Keratinocyte (primary cell): Measurements from ENCODE around the gene PRKN. TPM values are rescaled to one million over a fixed set of nuclear protein-coding genes. Genes with fewer than 3 reads are reported as not detected.
"Not testable (repeated sequence)": the region's sequence is repeated elsewhere in the genome, so short reads cannot be mapped to it uniquely, and the experiment has no call there.

Experiments used
- DNase-seq: peaks from one replicate; pipeline ENCODE4 v3.0.0-alpha.2; 2011; ENCODE audit warnings: low read depth, missing footprints, low spot score
- FAIRE-seq: peaks from 2 replicates; lab custom pipeline; 2011; peaks lifted over from hg19 to GRCh38; lab: Jason Lieb, UNC
- H2AFZ ChIP-seq: 2 replicates; pipeline ENCODE4 v1.6.0; 2012; ENCODE audit warnings: low read length, control low read depth, inconsistent platforms; ENCODE audit not compliant: control insufficient read depth
- H3K27ac ChIP-seq: 2 replicates; pipeline ENCODE4 v1.5.1; 2011; ENCODE audit warnings: low read length; ENCODE audit not compliant: control insufficient read depth, insufficient read depth
- H3K27me3 ChIP-seq: 3 replicates; pipeline ENCODE4 v1.6.0; 2011; ENCODE audit warnings: low read length; ENCODE audit not compliant: control insufficient read depth, insufficient read depth; ENCODE audit errors: extremely low read depth
- H3K36me3 ChIP-seq, 2 experiments: 2 replicates in 1 of 2; 3 replicates in 1 of 2; pipeline ENCODE4 v1.5.1; 2011; ENCODE audit warnings: low read length in 2 of 2, mild to moderate bottlenecking in 1 of 2; ENCODE audit not compliant: control insufficient read depth in 2 of 2, insufficient read depth in 2 of 2; ENCODE audit errors: extremely low read depth in 1 of 2
- H3K4me1 ChIP-seq: 3 replicates; pipeline ENCODE4 v1.5.1; 2011; ENCODE audit warnings: low read length; ENCODE audit not compliant: control insufficient read depth, insufficient read depth; ENCODE audit errors: extremely low read depth
- H3K4me2 ChIP-seq: 3 replicates; pipeline ENCODE4 v1.6.0; 2011; ENCODE audit warnings: low read depth, low read length; ENCODE audit not compliant: control insufficient read depth, insufficient read depth; ENCODE audit errors: extremely low read depth
- H3K4me3 ChIP-seq, 3 experiments: fragments of 200-600 bp in 1 of 3; sonication (generic) in 1 of 3; 2 replicates in 2 of 3; 3 replicates in 1 of 3; pipeline ENCODE4 v1.5.1; 2011 to 2016; ENCODE audit warnings: low read length in 3 of 3, mild to moderate bottlenecking in 3 of 3, control low read depth in 2 of 3, inconsistent platforms in 1 of 3, low read depth in 1 of 3, mixed read lengths in 1 of 3, mixed run types in 1 of 3, moderate library complexity in 1 of 3; ENCODE audit not compliant: control insufficient read depth in 2 of 3, insufficient read depth in 2 of 3; ENCODE audit errors: extremely low read depth in 1 of 3
- H3K79me2 ChIP-seq: 2 replicates; pipeline ENCODE4 v1.6.0; 2012; ENCODE audit warnings: low read length; ENCODE audit not compliant: control insufficient read depth, insufficient read depth
- H3K9ac ChIP-seq: 3 replicates; pipeline ENCODE4 v1.6.0; 2011; ENCODE audit warnings: low read length; ENCODE audit not compliant: control insufficient read depth, insufficient read depth; ENCODE audit errors: extremely low read depth
- H3K9me1 ChIP-seq: 3 replicates; pipeline ENCODE4 v1.6.0; 2011; ENCODE audit warnings: low read length; ENCODE audit not compliant: control insufficient read depth, insufficient read depth; ENCODE audit errors: extremely low read depth
- H3K9me3 ChIP-seq: 2 replicates; pipeline ENCODE4 v1.5.1; 2012; ENCODE audit warnings: low read depth, low read length; ENCODE audit not compliant: control insufficient read depth
- H4K20me1 ChIP-seq: 3 replicates; pipeline ENCODE4 v1.6.0; 2011; ENCODE audit warnings: low read length; ENCODE audit not compliant: control insufficient read depth, insufficient read depth; ENCODE audit errors: extremely low read depth
- CTCF ChIP-seq, 3 experiments: IDR thresholded peaks in 1 of 3; conservative IDR thresholded peaks in 1 of 3; optimal IDR thresholded peaks in 1 of 3; 2 replicates in 2 of 3; 3 replicates in 1 of 3; pipeline versions ENCODE3 to v1.5.1; 2011; ENCODE audit warnings: low read length in 3 of 3, mild to moderate bottlenecking in 3 of 3, moderate library complexity in 2 of 3, control low read depth in 1 of 3, inconsistent platforms in 1 of 3; ENCODE audit not compliant: insufficient read depth in 2 of 3; ENCODE audit errors: extremely low read depth in 1 of 3
- EZH2 ChIP-seq: IDR thresholded peaks from one replicate; pipeline ENCODE4 v1.6.1; 2012; ENCODE audit warnings: inconsistent platforms, mild to moderate bottlenecking, low read length, moderate library complexity
- dilution Hi-C: fragments of 300-500 bp; cut with MboI; formaldehyde crosslinking; loops from one replicate; pipeline ENCODE4 v1.7.0; 2020; ENCODE audit warnings: low sequenced_read_pairs; ENCODE audit not compliant: extremely low pct_ligation_motif_present
- polyA plus RNA-seq, 5 experiments: library from polyadenylated mRNA; depleted of rRNA in 3 of 5; stranded (reverse) in 3 of 5; stranded (forward) in 1 of 5; unstranded in 1 of 5; fragments of >200 nt; gene quantifications; 1 replicate in 1 of 5; 2 replicates in 3 of 5; 3 replicates in 1 of 5; pipeline versions ENCODE4 v1.2.1 to v1.2.3, GENCODE V29; 2011 to 2012; ENCODE audit warnings: missing spikeins in 2 of 5, low read depth in 1 of 5, low replicate concordance in 1 of 5

PRKN gene
- polyA plus RNA-seq, 1 donor (not counting 4 experiments of a cell fraction or from before 2014, with no cell fraction given): 0.67 TPM

- dilution Hi-C loops: no loop called here
These were observed 899.2 kb downstream of the PRKN start for GRCh38 chr6:161828355-161828754.

GRCh38 chr6:161826512-161826911, 901.1 kb downstream of the PRKN start:
- no peaks in the 10 kb centered on the region for H3K36me3 ChIP-seq
- dilution Hi-C loops: no loop called here
- H2AFZ ChIP-seq: no peak overlapping the region
- H3K4me3 ChIP-seq: no peak overlapping the region
- H3K9ac ChIP-seq: no peak overlapping the region
- no peaks in the 10 kb centered on the region for H3K4me1 ChIP-seq
- no peaks in the 10 kb centered on the region for H4K20me1 ChIP-seq
- H3K27ac ChIP-seq: no peak overlapping the region
- DNase-seq (no peak), FAIRE-seq (no peak)
- H3K4me2 ChIP-seq: no peak overlapping the region
- no peaks in the 10 kb centered on the region for H3K9me1 ChIP-seq
- no peaks in the 10 kb centered on the region for H3K27me3 ChIP-seq
- no peaks in the 10 kb centered on the region for H3K79me2 ChIP-seq
- no peaks in the 10 kb centered on the region for H3K9me3 ChIP-seq
- no peak for TF ChIP-seq EZH2
- TF ChIP-seq CTCF (optimal IDR thresholded peaks at IDR 0.05 in 1 of 3, IDR thresholded peaks at IDR 0.05 in 1 of 3, conservative IDR thresholded peaks at IDR 0.05 in 1 of 3; ENCODE audit: extremely low read depth in 1 of 3, insufficient read depth in 2 of 3, low read length in 3 of 3): no peak

More at GRCh38 chr6:161828355-161828754, 899.2 kb downstream of the PRKN start:
- DNase-seq: no peak
- H3K27me3 ChIP-seq: no peaks in the 10 kb centered on the region
- H3K9ac ChIP-seq: no peak overlapping the region
- no peak overlapping the region for H3K4me2 ChIP-seq
- no peaks in the 10 kb centered on the region for H4K20me1 ChIP-seq
- H3K36me3 ChIP-seq: no peaks in the 10 kb centered on the region
- no peak overlapping the region for H3K27ac ChIP-seq
- H3K9me3 ChIP-seq: no peaks in the 10 kb centered on the region
- no peak overlapping the region for H2AFZ ChIP-seq
- no peaks in the 10 kb centered on the region for H3K79me2 ChIP-seq
- H3K4me1 ChIP-seq: no peaks in the 10 kb centered on the region
- TF ChIP-seq CTCF (optimal IDR thresholded peaks at IDR 0.05 in 1 of 3, IDR thresholded peaks at IDR 0.05 in 1 of 3, conservative IDR thresholded peaks at IDR 0.05 in 1 of 3; ENCODE audit: extremely low read depth in 1 of 3, insufficient read depth in 2 of 3, low read length in 3 of 3): no peak
- TF ChIP-seq EZH2: no peak
- H3K4me3 ChIP-seq: no peak overlapping the region
- FAIRE-seq: no peak
- no peaks in the 10 kb centered on the region for H3K9me1 ChIP-seq

- H3K79me2 ChIP-seq, H3K27ac ChIP-seq, H3K9ac ChIP-seq, H3K27me3 ChIP-seq, H3K9me3 ChIP-seq, H4K20me1 ChIP-seq, H3K4me2 ChIP-seq, H3K9me1 ChIP-seq, H2AFZ ChIP-seq, H3K36me3 ChIP-seq, H3K4me3 ChIP-seq, DNase-seq, FAIRE-seq, H3K4me1 ChIP-seq, dilution Hi-C loops: not testable (repeated sequence)
These were observed 905.4 kb downstream of the PRKN start for GRCh38 chr6:161822204-161822603.
